HepG2 (cell line): ENCODE data around the gene FTL. TPM values are rescaled to one million over a fixed set of nuclear protein-coding genes. Genes with fewer than 3 reads are reported as not detected.
A peak's percentile ranks its signal among the peaks of the same experiment; 100 is the strongest.

Experiments used
- CBX1 ChIP-seq: IDR thresholded peaks from one replicate; pipeline ENCODE4 v1.6.1; 2016; ENCODE audit warnings: antibody characterized with exemption, low read depth
- CEBPG ChIP-seq: IDR thresholded peaks from 2 replicates; pipeline ENCODE4 v1.6.1; 2016
- DMTF1 ChIP-seq: sonication (generic); formaldehyde crosslinking; IDR thresholded peaks from 2 replicates; pipeline ENCODE4 v1.4.0; 2020; ENCODE audit warnings: mild to moderate bottlenecking, missing genetic modification reagents
- FOXC1 ChIP-seq: sonication (generic); formaldehyde crosslinking; IDR thresholded peaks from 2 replicates; pipeline ENCODE4 v1.8.0; 2022; ENCODE audit warnings: mild to moderate bottlenecking, missing genetic modification reagents, borderline replicate concordance
- GPBP1L1 ChIP-seq: sonication (generic); formaldehyde crosslinking; IDR thresholded peaks from 2 replicates; pipeline ENCODE4 v1.5.0; 2020; ENCODE audit warnings: mild to moderate bottlenecking, missing genetic modification reagents
- HOXA3 ChIP-seq: sonication (generic); formaldehyde crosslinking; IDR thresholded peaks from 2 replicates; pipeline ENCODE4 v1.5.0; 2020; ENCODE audit warnings: missing genetic modification reagents
- LCORL ChIP-seq, 2 experiments: fragments of 450-650 bp in 1 of 2; sonication (generic) in 1 of 2; formaldehyde crosslinking in 1 of 2; IDR thresholded peaks; 2 replicates each; pipeline versions ENCODE4 v1.5.0 to v1.6.1; 2017 to 2020; ENCODE audit warnings: antibody characterized with exemption in 1 of 2, missing genetic modification reagents in 1 of 2
- LRRFIP1 ChIP-seq: sonication (generic); formaldehyde crosslinking; conservative IDR thresholded peaks from 2 replicates; pipeline ENCODE4 v1.4.0; 2020; ENCODE audit warnings: missing genetic modification reagents
- MEF2D ChIP-seq: sonication (generic); formaldehyde crosslinking; IDR thresholded peaks from 2 replicates; pipeline ENCODE4 v1.5.1; 2020; ENCODE audit warnings: mild to moderate bottlenecking, missing genetic modification reagents
- MXI1 ChIP-seq: IDR thresholded peaks from 3 replicates; pipeline ENCODE4 v1.6.1; 2012; ENCODE audit warnings: low read depth, low read length, inconsistent platforms, borderline replicate concordance
- NFKB2 ChIP-seq: sonication (generic); formaldehyde crosslinking; IDR thresholded peaks from 2 replicates; pipeline ENCODE4 v1.4.0; 2020; ENCODE audit warnings: missing genetic modification reagents, borderline replicate concordance
- RAD51 ChIP-seq: fragments of 450-650 bp; IDR thresholded peaks from 2 replicates; pipeline ENCODE4 v1.6.1; 2016; ENCODE audit warnings: borderline replicate concordance
- RBM22 ChIP-seq: fragments of 200-400 bp; formaldehyde crosslinking; optimal IDR thresholded peaks from 2 replicates; pipeline ENCODE3; 2017; ENCODE audit warnings: mild to moderate bottlenecking, low read length, moderate library complexity
- RXRB ChIP-seq: IDR thresholded peaks from 2 replicates; pipeline ENCODE4 v1.6.1; 2016; ENCODE audit warnings: borderline replicate concordance, missing genetic modification reagents, missing compliant biosample characterization
- SOX6 ChIP-seq, 2 experiments: fragments of 450-650 bp in 1 of 2; sonication (generic) in 1 of 2; formaldehyde crosslinking in 1 of 2; IDR thresholded peaks; 2 replicates each; pipeline versions ENCODE4 v1.4.0 to v1.6.1; 2017 to 2020; ENCODE audit warnings: antibody characterized with exemption in 1 of 2, mild to moderate bottlenecking in 1 of 2, missing genetic modification reagents in 1 of 2
- SP140L ChIP-seq: sonication (generic); formaldehyde crosslinking; IDR thresholded peaks from 2 replicates; pipeline ENCODE4 v1.4.0; 2020; ENCODE audit warnings: missing genetic modification reagents, borderline replicate concordance
- TBX2 ChIP-seq: sonication (generic); formaldehyde crosslinking; IDR thresholded peaks from 2 replicates; pipeline ENCODE4 v1.5.0; 2020; ENCODE audit warnings: missing genetic modification reagents, mild to moderate bottlenecking, borderline replicate concordance
- TERF1 ChIP-seq: sonication (generic); formaldehyde crosslinking; IDR thresholded peaks from 2 replicates; pipeline ENCODE4 v1.8.0; 2022; ENCODE audit warnings: mild to moderate bottlenecking, missing genetic modification reagents, moderate library complexity
- ZC3H4 ChIP-seq: sonication (generic); formaldehyde crosslinking; IDR thresholded peaks from 2 replicates; pipeline ENCODE4 v1.4.0; 2020; ENCODE audit warnings: missing genetic modification reagents, borderline replicate concordance
- ZNF263 ChIP-seq: sonication (generic); formaldehyde crosslinking; IDR thresholded peaks from 2 replicates; pipeline ENCODE4 v1.4.0; 2020; ENCODE audit warnings: missing genetic modification reagents
- ZNF282 ChIP-seq: fragments of 450-650 bp; IDR thresholded peaks from 2 replicates; pipeline ENCODE4 v1.6.1; 2018; ENCODE audit not compliant: partially characterized antibody
- ZNF788 ChIP-seq: sonication (generic); formaldehyde crosslinking; IDR thresholded peaks from 2 replicates; pipeline ENCODE4 v1.5.0; 2020; ENCODE audit warnings: mild to moderate bottlenecking, missing genetic modification reagents, borderline replicate concordance
- ZSCAN12 ChIP-seq: sonication (generic); formaldehyde crosslinking; IDR thresholded peaks from 2 replicates; pipeline ENCODE4 v1.9.0; 2021; ENCODE audit warnings: mild to moderate bottlenecking, missing genetic modification reagents
- ZSCAN20 ChIP-seq: sonication (generic); formaldehyde crosslinking; IDR thresholded peaks from 2 replicates; pipeline ENCODE4 v1.4.0; 2020; ENCODE audit warnings: missing genetic modification reagents, mild to moderate bottlenecking, borderline replicate concordance
- polyA plus RNA-seq, 8 experiments: library from polyadenylated mRNA; depleted of rRNA in 3 of 8; stranded (reverse) in 7 of 8; unstranded in 1 of 8; fragments of >200 nt; fragmentation: Illumina TruSeq in 4 of 8; extraction: Trizol in 4 of 8; gene quantifications; 2 replicates each; pipeline versions ENCODE4 v1.2.1 to v1.2.3, GENCODE V29; 2011 to 2016; ENCODE audit warnings: low read depth in 4 of 8, missing spikeins in 1 of 8, mixed read lengths in 1 of 8; ENCODE audit not compliant: insufficient read depth in 1 of 8
- total RNA-seq, 5 experiments: library from RNA; depleted of rRNA; stranded (reverse); fragments of >200 nt; fragmentation: Illumina TruSeq; extraction: Trizol; gene quantifications; 2 replicates each; pipeline ENCODE4 v1.2.3, GENCODE V29; 2016; ENCODE audit warnings: low read depth in 1 of 5

The FTL gene
- total and polyA plus RNA-seq, 2 of the 13 experiments (the other 11 are each of a cell fraction or from before 2014, with no cell fraction given): 2,721 to 8,800 TPM

- TF ChIP-seq ZC3H4 (CRISPR knock-in tag) (no peak), CBX1 (no peak), RXRB (CRISPR knock-in tag) (no peak), CEBPG (CRISPR knock-in tag) (no peak), ZNF263 (CRISPR knock-in tag) (no peak), DMTF1 (CRISPR knock-in tag) (no peak), TERF1 (CRISPR knock-in tag) (no peak), SP140L (CRISPR knock-in tag) (no peak), GPBP1L1 (CRISPR knock-in tag) (no peak), NFKB2 (CRISPR knock-in tag) (no peak), LRRFIP1 (no peak), SOX6 (IDR thresholded peaks at IDR 0.05) (no peak), SOX6 (CRISPR knock-in tag; IDR thresholded peaks at IDR 0.05) (0 out of 2 replicates have a peak, but pooled peaks have one; percentile 34), MXI1 (peak; percentile 22; the same call in 1 of the 3 replicates), LCORL (IDR thresholded peaks at IDR 0.05) (no peak), LCORL (CRISPR knock-in tag; IDR thresholded peaks at IDR 0.05) (no peak), HOXA3 (CRISPR knock-in tag) (0 out of 2 replicates have a peak, but pooled peaks have one; percentile 33), RBM22 (no peak), FOXC1 (CRISPR knock-in tag) (no peak), ZSCAN20 (no peak), RAD51 (no peak), ZNF788 (CRISPR knock-in tag) (no peak), ZSCAN12 (no peak), TBX2 (CRISPR knock-in tag) (no peak), MEF2D (CRISPR knock-in tag) (no peak), ZNF282 (no peak)
These were observed 5.8 kb downstream of the FTL start (continued) for GRCh38 chr19:48970923-48971395.
